HL-60 (cell line): ENCODE results near the gene TBX18.

Experiments
- DNase-seq, 2 experiments: peaks; one replicate each; pipeline ENCODE4 v3.0.0-alpha.2; 2010 to 2020; ENCODE audit warnings: low read depth in 1 of 2, low spot score in 1 of 2
- H3K27ac ChIP-seq: fragments of 250-450 bp; sonication (Bioruptor Pico); replicated peaks from 2 replicates; pipeline ENCODE4 v1.5.1; 2020; ENCODE audit warnings: mild to moderate bottlenecking, moderate library complexity
- H3K27me3 ChIP-seq: fragments of 250-450 bp; sonication (Bioruptor Pico); 2 replicates; pipeline ENCODE4 v1.5.1; 2021; ENCODE audit warnings: mild to moderate bottlenecking, moderate library complexity; ENCODE audit not compliant: insufficient read depth, poor library complexity, severe bottlenecking
- H3K4me3 ChIP-seq: replicated peaks from 2 replicates; pipeline ENCODE4 v1.5.1; 2011; ENCODE audit warnings: mild to moderate bottlenecking, control low read depth, low read length; ENCODE audit not compliant: insufficient read depth
- GABPA ChIP-seq: IDR thresholded peaks from 2 replicates; pipeline ENCODE4 v1.6.1; 2012; ENCODE audit warnings: low read depth
- POLR2AphosphoS5 ChIP-seq: IDR thresholded peaks from 2 replicates; pipeline ENCODE4 v1.6.1; 2012; ENCODE audit warnings: low read depth
- SPI1 ChIP-seq: IDR thresholded peaks from 2 replicates; pipeline ENCODE4 v1.6.1; 2012; ENCODE audit warnings: low read depth, mild to moderate bottlenecking, borderline replicate concordance
- TF ChIP-seq, protein P1 (sequence below): IDR thresholded peaks from 2 replicates; pipeline ENCODE4 v1.6.1; 2012; ENCODE audit warnings: low read depth; ENCODE audit not compliant: insufficient replicate concordance
- TF ChIP-seq, protein P2 (sequence below): IDR thresholded peaks from one replicate; pipeline ENCODE4 v1.5.1; 2011; ENCODE audit warnings: low read length, control low read depth, inconsistent platforms; ENCODE audit not compliant: insufficient read depth

TBX18 gene

DNA sequence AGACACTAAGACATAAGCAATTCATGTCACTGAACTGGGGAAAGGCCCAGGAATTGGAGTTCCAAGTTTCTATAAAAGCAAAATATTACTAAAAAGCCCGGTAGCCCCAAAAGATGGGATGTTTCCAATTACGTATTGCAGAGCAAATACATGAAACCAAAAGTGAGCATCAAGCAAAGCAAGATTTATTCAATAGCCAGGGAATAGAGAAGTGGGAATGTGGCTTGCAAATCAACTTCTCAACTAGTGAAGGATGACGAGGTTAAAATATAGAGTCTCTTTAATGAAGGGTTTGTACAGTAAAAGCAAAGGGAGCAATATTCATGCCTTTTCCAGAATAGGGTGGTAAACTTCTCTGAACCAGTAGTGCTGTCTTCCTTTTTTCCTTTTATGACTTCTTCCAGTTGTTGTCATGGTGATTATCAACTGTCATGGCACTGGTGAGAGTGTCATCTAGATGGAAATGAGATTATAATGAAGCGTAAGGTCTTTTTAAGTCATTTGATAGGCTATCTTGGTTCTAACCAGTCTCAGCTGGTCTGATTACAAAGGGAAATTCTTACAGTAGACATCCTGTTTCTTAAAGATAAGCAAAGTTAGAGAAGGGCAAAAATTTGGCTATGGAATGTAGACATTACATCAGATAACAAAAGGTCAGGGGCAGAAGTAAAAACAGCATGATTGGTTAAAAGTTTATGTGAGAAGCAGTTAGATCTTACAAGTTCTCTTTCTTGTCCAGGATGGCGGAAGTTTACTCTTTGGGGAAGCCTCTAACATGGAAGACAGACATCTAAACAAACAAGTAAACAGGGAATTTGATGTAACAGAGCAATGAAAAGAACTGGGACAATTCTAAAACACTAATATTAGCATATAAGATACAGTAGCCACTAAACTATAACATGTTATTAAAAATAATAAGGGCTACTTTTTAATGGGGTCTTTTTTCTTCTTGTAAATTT lies 96.9 kb downstream of the TBX18 start:
- no peak for DNase-seq
- H3K27me3 ChIP-seq: no peaks in the 10 kb centered on the region
- no peak for TF ChIP-seq SPI1
- TF ChIP-seq POLR2AphosphoS5: no peak
- TF ChIP-seq, protein P1, sequence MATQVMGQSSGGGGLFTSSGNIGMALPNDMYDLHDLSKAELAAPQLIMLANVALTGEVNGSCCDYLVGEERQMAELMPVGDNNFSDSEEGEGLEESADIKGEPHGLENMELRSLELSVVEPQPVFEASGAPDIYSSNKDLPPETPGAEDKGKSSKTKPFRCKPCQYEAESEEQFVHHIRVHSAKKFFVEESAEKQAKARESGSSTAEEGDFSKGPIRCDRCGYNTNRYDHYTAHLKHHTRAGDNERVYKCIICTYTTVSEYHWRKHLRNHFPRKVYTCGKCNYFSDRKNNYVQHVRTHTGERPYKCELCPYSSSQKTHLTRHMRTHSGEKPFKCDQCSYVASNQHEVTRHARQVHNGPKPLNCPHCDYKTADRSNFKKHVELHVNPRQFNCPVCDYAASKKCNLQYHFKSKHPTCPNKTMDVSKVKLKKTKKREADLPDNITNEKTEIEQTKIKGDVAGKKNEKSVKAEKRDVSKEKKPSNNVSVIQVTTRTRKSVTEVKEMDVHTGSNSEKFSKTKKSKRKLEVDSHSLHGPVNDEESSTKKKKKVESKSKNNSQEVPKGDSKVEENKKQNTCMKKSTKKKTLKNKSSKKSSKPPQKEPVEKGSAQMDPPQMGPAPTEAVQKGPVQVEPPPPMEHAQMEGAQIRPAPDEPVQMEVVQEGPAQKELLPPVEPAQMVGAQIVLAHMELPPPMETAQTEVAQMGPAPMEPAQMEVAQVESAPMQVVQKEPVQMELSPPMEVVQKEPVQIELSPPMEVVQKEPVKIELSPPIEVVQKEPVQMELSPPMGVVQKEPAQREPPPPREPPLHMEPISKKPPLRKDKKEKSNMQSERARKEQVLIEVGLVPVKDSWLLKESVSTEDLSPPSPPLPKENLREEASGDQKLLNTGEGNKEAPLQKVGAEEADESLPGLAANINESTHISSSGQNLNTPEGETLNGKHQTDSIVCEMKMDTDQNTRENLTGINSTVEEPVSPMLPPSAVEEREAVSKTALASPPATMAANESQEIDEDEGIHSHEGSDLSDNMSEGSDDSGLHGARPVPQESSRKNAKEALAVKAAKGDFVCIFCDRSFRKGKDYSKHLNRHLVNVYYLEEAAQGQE: no peak
- TF ChIP-seq GABPA: no peak
- TF ChIP-seq, protein P2, sequence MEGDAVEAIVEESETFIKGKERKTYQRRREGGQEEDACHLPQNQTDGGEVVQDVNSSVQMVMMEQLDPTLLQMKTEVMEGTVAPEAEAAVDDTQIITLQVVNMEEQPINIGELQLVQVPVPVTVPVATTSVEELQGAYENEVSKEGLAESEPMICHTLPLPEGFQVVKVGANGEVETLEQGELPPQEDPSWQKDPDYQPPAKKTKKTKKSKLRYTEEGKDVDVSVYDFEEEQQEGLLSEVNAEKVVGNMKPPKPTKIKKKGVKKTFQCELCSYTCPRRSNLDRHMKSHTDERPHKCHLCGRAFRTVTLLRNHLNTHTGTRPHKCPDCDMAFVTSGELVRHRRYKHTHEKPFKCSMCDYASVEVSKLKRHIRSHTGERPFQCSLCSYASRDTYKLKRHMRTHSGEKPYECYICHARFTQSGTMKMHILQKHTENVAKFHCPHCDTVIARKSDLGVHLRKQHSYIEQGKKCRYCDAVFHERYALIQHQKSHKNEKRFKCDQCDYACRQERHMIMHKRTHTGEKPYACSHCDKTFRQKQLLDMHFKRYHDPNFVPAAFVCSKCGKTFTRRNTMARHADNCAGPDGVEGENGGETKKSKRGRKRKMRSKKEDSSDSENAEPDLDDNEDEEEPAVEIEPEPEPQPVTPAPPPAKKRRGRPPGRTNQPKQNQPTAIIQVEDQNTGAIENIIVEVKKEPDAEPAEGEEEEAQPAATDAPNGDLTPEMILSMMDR: no peak
- no peak overlapping the region for H3K4me3 ChIP-seq
- no peak overlapping the region for H3K27ac ChIP-seq

DNA sequence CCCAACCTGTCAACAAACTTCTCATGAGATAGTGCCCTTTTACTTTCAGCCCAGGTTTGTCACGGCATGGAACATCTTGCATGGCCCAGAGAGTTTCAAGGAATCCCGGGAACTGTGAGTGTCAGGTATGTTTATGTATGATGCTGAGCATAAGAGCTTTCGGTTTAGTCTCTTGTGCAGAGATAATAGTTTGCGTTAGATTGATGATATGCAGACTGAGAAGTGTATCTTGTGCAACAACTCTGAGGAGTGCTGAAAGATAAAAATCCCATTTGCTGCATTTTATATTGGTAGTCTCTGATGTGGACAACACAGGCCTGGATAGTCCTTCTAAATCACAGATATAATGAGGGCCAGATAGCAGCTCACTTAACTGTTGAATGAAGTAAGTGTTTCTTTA lies 99.0 kb downstream of the TBX18 start:
- TF ChIP-seq SPI1 (no peak), POLR2AphosphoS5 (no peak), GABPA (no peak)
- TF ChIP-seq, protein P2: no peak
- TF ChIP-seq, protein P1: no peak
- no peak for DNase-seq
- Histone ChIP-seq H3K27ac (no peak overlapping the region), H3K27me3 (no peaks in the 10 kb centered on the region), H3K4me3 (no peak overlapping the region)

DNA sequence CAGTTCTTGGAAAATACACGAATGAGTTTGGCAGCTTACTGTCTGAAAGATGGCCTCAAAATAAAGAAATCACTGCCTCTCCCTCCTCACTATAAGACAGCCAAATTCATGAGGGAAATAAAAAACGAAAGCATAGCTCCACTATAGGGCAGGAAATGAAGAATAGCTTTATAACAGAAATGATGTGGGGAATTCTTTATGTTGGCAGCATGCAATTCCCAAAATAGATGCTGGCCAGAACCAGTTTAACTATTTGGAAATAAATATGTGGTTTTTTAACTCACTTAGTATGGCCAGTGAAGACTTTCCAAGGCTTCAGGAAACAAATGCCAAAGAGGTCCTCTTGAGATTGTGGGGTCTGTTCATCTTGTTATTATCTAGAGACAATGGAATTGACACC lies 100.5 kb downstream of the TBX18 start:
- no peak for TF ChIP-seq GABPA
- TF ChIP-seq, protein P1: no peak
- TF ChIP-seq, protein P2: no peak
- no peak for TF ChIP-seq POLR2AphosphoS5
- no peak for TF ChIP-seq SPI1
- no peak for DNase-seq
- Histone ChIP-seq H3K27me3 (no peaks in the 10 kb centered on the region), H3K27ac (no peak overlapping the region), H3K4me3 (no peak overlapping the region)
